HepG2 (cell line): Measurements from ENCODE around the gene SMARCAD1. TPM values are rescaled to one million over a fixed set of nuclear protein-coding genes. Genes with fewer than 3 reads are reported as not detected.

Experiments used
- ATAD3A ChIP-seq: sonication (generic); formaldehyde crosslinking; IDR thresholded peaks from 2 replicates; pipeline ENCODE4 v1.4.0; 2020; ENCODE audit warnings: missing genetic modification reagents
- DRAP1 ChIP-seq: IDR thresholded peaks from 2 replicates; pipeline ENCODE4 v1.6.1; 2016; ENCODE audit warnings: missing genetic modification reagents, missing compliant biosample characterization
- EP300 ChIP-seq, 3 experiments: sonication (generic) in 1 of 3; formaldehyde crosslinking in 1 of 3; IDR thresholded peaks; 2 replicates each; pipeline versions ENCODE4 v1.5.1 to v1.6.1; 2011 to 2020; ENCODE audit warnings: low read depth in 2 of 3, low read length in 2 of 3, borderline replicate concordance in 1 of 3, improper control_type of control experiment in 1 of 3, mild to moderate bottlenecking in 1 of 3, missing genetic modification reagents in 1 of 3, moderate library complexity in 1 of 3
- GATAD2A ChIP-seq: IDR thresholded peaks from 2 replicates; pipeline ENCODE4 v1.6.1; 2016
- GTF2F1 ChIP-seq: fragments of 150-350 bp; IDR thresholded peaks from 2 replicates; pipeline ENCODE4 v1.6.1; 2014; ENCODE audit warnings: low read length
- HNRNPH1 ChIP-seq: fragments of 200-400 bp; formaldehyde crosslinking; optimal IDR thresholded peaks from 2 replicates; pipeline ENCODE3; 2017; ENCODE audit warnings: mild to moderate bottlenecking, low read depth, low read length
- MZF1 ChIP-seq: sonication (generic); formaldehyde crosslinking; IDR thresholded peaks from 2 replicates; pipeline ENCODE4 v1.8.1; 2023; ENCODE audit warnings: mild to moderate bottlenecking, missing genetic modification reagents, borderline replicate concordance
- NFE2L1 ChIP-seq: sonication (generic); formaldehyde crosslinking; IDR thresholded peaks from 2 replicates; pipeline ENCODE4 v1.4.0; 2020; ENCODE audit warnings: missing genetic modification reagents, mild to moderate bottlenecking, borderline replicate concordance
- ONECUT2 ChIP-seq: sonication (generic); formaldehyde crosslinking; IDR thresholded peaks from 2 replicates; pipeline ENCODE4 v1.4.0; 2020; ENCODE audit warnings: missing genetic modification reagents
- RELA ChIP-seq: sonication (generic); formaldehyde crosslinking; IDR thresholded peaks from 2 replicates; pipeline ENCODE4 v1.4.0; 2020; ENCODE audit warnings: missing genetic modification reagents
- RFX5 ChIP-seq: IDR thresholded peaks from 2 replicates; pipeline ENCODE4 v1.6.1; 2011; ENCODE audit warnings: low read depth, low read length, improper control_type of control experiment
- SAFB2 ChIP-seq: sonication (generic); formaldehyde crosslinking; IDR thresholded peaks from 2 replicates; pipeline ENCODE4 v1.5.1; 2020; ENCODE audit warnings: missing genetic modification reagents, low read depth, mild to moderate bottlenecking, borderline replicate concordance
- ZBTB39 ChIP-seq: sonication (generic); formaldehyde crosslinking; IDR thresholded peaks from 2 replicates; pipeline ENCODE4 v1.5.0; 2020; ENCODE audit warnings: missing genetic modification reagents
- ZKSCAN1 ChIP-seq: fragments of 150-350 bp; IDR thresholded peaks from 2 replicates; pipeline ENCODE4 v1.6.1; 2014; ENCODE audit warnings: low read length
- ZNF17 ChIP-seq: sonication (generic); formaldehyde crosslinking; IDR thresholded peaks from 2 replicates; pipeline ENCODE4 v1.5.0; 2020; ENCODE audit warnings: mild to moderate bottlenecking, missing genetic modification reagents
- ZNF350 ChIP-seq: sonication (generic); formaldehyde crosslinking; IDR thresholded peaks from 2 replicates; pipeline ENCODE4 v1.4.0; 2020; ENCODE audit warnings: mild to moderate bottlenecking, low read depth, missing genetic modification reagents, borderline replicate concordance
- ZNF446 ChIP-seq: sonication (generic); formaldehyde crosslinking; IDR thresholded peaks from 2 replicates; pipeline ENCODE4 v1.5.0; 2020; ENCODE audit warnings: mild to moderate bottlenecking, missing genetic modification reagents
- ZNF550 ChIP-seq: sonication (generic); formaldehyde crosslinking; IDR thresholded peaks from 2 replicates; pipeline ENCODE4 v1.4.0; 2020; ENCODE audit warnings: mild to moderate bottlenecking, missing genetic modification reagents, borderline replicate concordance
- ZNF564 ChIP-seq: sonication (generic); formaldehyde crosslinking; IDR thresholded peaks from 2 replicates; pipeline ENCODE4 v1.8.1; 2023; ENCODE audit warnings: mild to moderate bottlenecking, missing genetic modification reagents
- ZNF644 ChIP-seq: IDR thresholded peaks from 2 replicates; pipeline ENCODE4 v1.6.1; 2016; ENCODE audit warnings: low read depth
- ZNF678 ChIP-seq: sonication (generic); formaldehyde crosslinking; IDR thresholded peaks from 2 replicates; pipeline ENCODE4 v1.4.0; 2020; ENCODE audit warnings: mild to moderate bottlenecking, missing genetic modification reagents
- ZNF7 ChIP-seq: IDR thresholded peaks from 2 replicates; pipeline ENCODE4 v1.6.1; 2016; ENCODE audit warnings: missing biosample characterization, missing genetic modification reagents
- ZNF766 ChIP-seq: sonication (generic); formaldehyde crosslinking; IDR thresholded peaks from 2 replicates; pipeline ENCODE4 v1.5.0; 2020; ENCODE audit warnings: missing genetic modification reagents, borderline replicate concordance
- polyA plus RNA-seq, 8 experiments: library from polyadenylated mRNA; depleted of rRNA in 3 of 8; stranded (reverse) in 7 of 8; unstranded in 1 of 8; fragments of >200 nt; fragmentation: Illumina TruSeq in 4 of 8; extraction: Trizol in 4 of 8; gene quantifications; 2 replicates each; pipeline versions ENCODE4 v1.2.1 to v1.2.3, GENCODE V29; 2011 to 2016; ENCODE audit warnings: low read depth in 4 of 8, missing spikeins in 1 of 8, mixed read lengths in 1 of 8; ENCODE audit not compliant: insufficient read depth in 1 of 8
- total RNA-seq, 5 experiments: library from RNA; depleted of rRNA; stranded (reverse); fragments of >200 nt; fragmentation: Illumina TruSeq; extraction: Trizol; gene quantifications; 2 replicates each; pipeline ENCODE4 v1.2.3, GENCODE V29; 2016; ENCODE audit warnings: low read depth in 1 of 5
- TF ChIP-seq, protein P1 (sequence below): sonication (generic); formaldehyde crosslinking; IDR thresholded peaks from 2 replicates; pipeline ENCODE4 v1.4.0; 2020; ENCODE audit warnings: missing genetic modification reagents, low read depth, mild to moderate bottlenecking, borderline replicate concordance

Gene SMARCAD1
- total and polyA plus RNA-seq, 2 of the 13 experiments (the other 11 are each of a cell fraction or from before 2014, with no cell fraction given): 18.2 to 35.9 TPM

- TF ChIP-seq ZNF350 (CRISPR knock-in tag): peak; percentile 84; the same call in 1 of the 2 replicates
- no peak for TF ChIP-seq ZKSCAN1
- TF ChIP-seq SAFB2 (CRISPR knock-in tag): no peak
- TF ChIP-seq ZNF644 (CRISPR knock-in tag): no peak
- TF ChIP-seq DRAP1 (CRISPR knock-in tag): no peak
- no peak for TF ChIP-seq ATAD3A
- TF ChIP-seq NFE2L1 (CRISPR knock-in tag): no peak
- 0 out of 2 replicates have a peak, but pooled peaks have one; percentile 79 for TF ChIP-seq ZNF678
- no peak for TF ChIP-seq RELA
- TF ChIP-seq RFX5: peak; percentile 48; the same call in 1 of the 2 replicates
- no peak for TF ChIP-seq MZF1 (CRISPR knock-in tag)
- no peak for TF ChIP-seq GTF2F1
- TF ChIP-seq ZNF17: no peak
- no peak for TF ChIP-seq ZNF550
- TF ChIP-seq ZBTB39 (CRISPR knock-in tag): peak; percentile 40; the same call in 1 of the 2 replicates
- no peak for TF ChIP-seq ONECUT2 (CRISPR knock-in tag)
- TF ChIP-seq ZNF564: peak; percentile 36; the same call in 1 of the 2 replicates
- TF ChIP-seq ZNF446 (CRISPR knock-in tag): 0 out of 2 replicates have a peak, but pooled peaks have one; percentile 25
- peak; percentile 79; the same call in 1 of the 2 replicates for TF ChIP-seq ZNF766 (CRISPR knock-in tag)
- TF ChIP-seq GATAD2A (CRISPR knock-in tag): peak; percentile 49
- TF ChIP-seq ZNF7 (CRISPR knock-in tag): no peak
- TF ChIP-seq HNRNPH1: no peak
- TF ChIP-seq, protein P1, sequence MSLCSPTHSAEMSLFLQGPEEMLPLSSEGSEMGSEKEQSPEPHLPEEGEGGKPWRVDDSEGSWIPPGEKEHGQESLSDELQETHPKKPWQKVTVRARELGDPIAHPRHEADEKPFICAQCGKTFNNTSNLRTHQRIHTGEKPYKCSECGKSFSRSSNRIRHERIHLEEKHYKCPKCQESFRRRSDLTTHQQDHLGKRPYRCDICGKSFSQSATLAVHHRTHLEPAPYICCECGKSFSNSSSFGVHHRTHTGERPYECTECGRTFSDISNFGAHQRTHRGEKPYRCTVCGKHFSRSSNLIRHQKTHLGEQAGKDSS (CRISPR knock-in tag): peak; percentile 80; the same call in 1 of the 2 replicates
- peak in 1 of 2 experiments; percentile 8; a peak in 1 of 4 replicates for TF ChIP-seq EP300 (IDR thresholded peaks at IDR 0.05; ENCODE audit: low read depth in 2 of 2, low read length in 2 of 2)
- 0 out of 2 replicates have a peak, but pooled peaks have one; percentile 41 for TF ChIP-seq EP300 (CRISPR knock-in tag; IDR thresholded peaks at IDR 0.05; ENCODE audit: borderline replicate concordance)
Measured at GRCh38 chr4:94207469-94208224, at the start of gene SMARCAD1 (continued).
